ENCODE data around the gene MYT1.
"Not testable (repeated sequence)": the region's sequence is repeated elsewhere in the genome, so short reads cannot be mapped to it uniquely, and the experiment has no call there.

The MYT1 gene

GRCh38 chr20:64164123-64164836 lies at the start of gene MYT1:
TSS of gene MYT1 (plus strand) at chr20:64164452. CDS start at chr20:64198862, 34,410 bp downstream.
- no peak for DNase-seq (ENCODE audit: low read depth)

GRCh38 chr20:64115171-64115911 lies 48.9 kb upstream of the MYT1 start:
- DNase-seq (ENCODE audit: low read depth) = no peak

- no peak for DNase-seq (ENCODE audit: low read depth)
These were observed 48.2 kb upstream of the MYT1 start for GRCh38 chr20:64116016-64116415.

- DNase-seq (ENCODE audit: low read depth) = no peak
These were observed 47.5 kb upstream of the MYT1 start for GRCh38 chr20:64116541-64117431.

- not testable (repeated sequence) for DNase-seq (ENCODE audit: low read depth)
These were observed 46.8 kb upstream of the MYT1 start for GRCh38 chr20:64117432-64117777.

- no peak for DNase-seq (ENCODE audit: low read depth)
These were observed 45.0 kb upstream of the MYT1 start for GRCh38 chr20:64119301-64119680.

- no peak for DNase-seq (ENCODE audit: low read depth)
These were observed 44.4 kb upstream of the MYT1 start for GRCh38 chr20:64119681-64120341.

- DNase-seq (ENCODE audit: low read depth) = no peak
These were observed 42.7 kb upstream of the MYT1 start for GRCh38 chr20:64121586-64121985.

- DNase-seq (ENCODE audit: low read depth) = not testable (repeated sequence)
These were observed 41.3 kb upstream of the MYT1 start for GRCh38 chr20:64122927-64123326.

GRCh38 chr20:64123517-64123916 lies 40.7 kb upstream of the MYT1 start:
- not testable (repeated sequence) for DNase-seq (ENCODE audit: low read depth)

GRCh38 chr20:64129146-64129782 lies 35.0 kb upstream of the MYT1 start:
- DNase-seq (ENCODE audit: low read depth) = no peak

- no peak for DNase-seq (ENCODE audit: low read depth)
These were observed 34.0 kb upstream of the MYT1 start for GRCh38 chr20:64130271-64130670.

- no peak for DNase-seq (ENCODE audit: low read depth)
These were observed 33.4 kb upstream of the MYT1 start for GRCh38 chr20:64130876-64131275.

- DNase-seq (ENCODE audit: low read depth) = no peak
These were observed 32.8 kb upstream of the MYT1 start for GRCh38 chr20:64131406-64131805.

GRCh38 chr20:64133951-64134407 lies 30.3 kb upstream of the MYT1 start:
- DNase-seq (ENCODE audit: low read depth) = no peak

GRCh38 chr20:64134744-64135143 lies 29.5 kb upstream of the MYT1 start:
- not testable (repeated sequence) for DNase-seq (ENCODE audit: low read depth)

GRCh38 chr20:64136004-64136710 lies 28.1 kb upstream of the MYT1 start:
- no peak for DNase-seq (ENCODE audit: low read depth)

GRCh38 chr20:64137598-64138031 lies 26.6 kb upstream of the MYT1 start:
- no peak for DNase-seq (ENCODE audit: low read depth)

- no peak for DNase-seq (ENCODE audit: low read depth)
These were observed 25.9 kb upstream of the MYT1 start for GRCh38 chr20:64138276-64138815.
